Mesothelial cell of epicardium (in vitro differentiated cells): ENCODE measurements around the gene ANKRD33B. TPM values are rescaled to one million over a fixed set of nuclear protein-coding genes. Genes with fewer than 3 reads are reported as not detected.
A peak's percentile ranks its signal among the peaks of the same experiment; 100 is the strongest.

Experiments used
- DNase-seq, 2 experiments: peaks; one replicate each; pipeline ENCODE4 v3.0.0; 2021; ENCODE audit warnings: low spot score in 2 of 2; ENCODE audit not compliant: unreplicated experiment in 2 of 2
- H3K27ac Mint-ChIP-seq: 2 replicates; pipeline ENCODE4 v1.8.0; 2021; ENCODE audit warnings: mixed read lengths
- H3K27me3 Mint-ChIP-seq: 2 replicates; pipeline ENCODE4 v1.8.0; 2021; ENCODE audit warnings: low read depth, mixed read lengths
- H3K36me3 Mint-ChIP-seq: 2 replicates; pipeline ENCODE4 v1.8.0; 2021; ENCODE audit warnings: mixed read lengths
- H3K4me1 Mint-ChIP-seq: 2 replicates; pipeline ENCODE4 v1.8.0; 2021; ENCODE audit warnings: mixed read lengths
- H3K4me3 Mint-ChIP-seq: 2 replicates; pipeline ENCODE4 v1.8.0; 2021; ENCODE audit warnings: mild to moderate bottlenecking, moderate library complexity, mixed read lengths
- H3K9me3 Mint-ChIP-seq: 2 replicates; pipeline ENCODE4 v1.8.0; 2021; ENCODE audit warnings: mixed read lengths
- CTCF ChIP-seq: fragments of 200-600 bp; sonication (generic); IDR thresholded peaks from one replicate; pipeline ENCODE4 v1.5.0; 2021; ENCODE audit warnings: antibody characterized with exemption; ENCODE audit not compliant: unreplicated experiment
- total RNA-seq: library from RNA; stranded (reverse); gene quantifications from 3 replicates; pipeline ENCODE4 v1.2.1, GENCODE V29; 2021

ANKRD33B gene
- total RNA-seq, 1 donor from 2014 or later = 3.8 TPM

- Mint-ChIP-seq H3K27ac (no peak overlapping the region), H3K9me3 (peaks cover 10% of the 10 kb centered on the region), H3K27me3 (no peaks in the 10 kb centered on the region), H3K4me1 (peaks cover 14% of the 10 kb centered on the region), H3K4me3 (no peak overlapping the region), H3K36me3 (peaks cover 8% of the 10 kb centered on the region)
- no peak for DNase-seq
- peak; percentile 41 for TF ChIP-seq CTCF
These were observed 42.2 kb upstream of the ANKRD33B start for GRCh38 chr5:10521466-10522223.

GRCh38 chr5:10522224-10522611, 41.7 kb upstream of the ANKRD33B start:
- Mint-ChIP-seq H3K27ac (no peak overlapping the region), H3K27me3 (no peaks in the 10 kb centered on the region), H3K36me3 (peaks cover 8% of the 10 kb centered on the region)

GRCh38 chr5:10524376-10525123, 39.3 kb upstream of the ANKRD33B start:
- Mint-ChIP-seq H3K27me3 (no peaks in the 10 kb centered on the region), H3K36me3 (peaks cover 8% of the 10 kb centered on the region), H3K27ac (no peak overlapping the region), H3K9me3 (peaks cover 10% of the 10 kb centered on the region), H3K4me1 (peaks cover 25% of the 10 kb centered on the region), H3K4me3 (no peak overlapping the region)
- no peak for DNase-seq
- no peak for TF ChIP-seq CTCF

More at GRCh38 chr5:10522224-10522611, 41.7 kb upstream of the ANKRD33B start:
- TF ChIP-seq CTCF = no peak
- Mint-ChIP-seq H3K4me1 (peaks cover 15% of the 10 kb centered on the region), H3K4me3 (no peak overlapping the region), H3K9me3 (peaks cover 10% of the 10 kb centered on the region)
- DNase-seq = no peak

GRCh38 chr5:10525124-10525495, 38.8 kb upstream of the ANKRD33B start:
- H3K36me3 Mint-ChIP-seq = peaks cover 8% of the 10 kb centered on the region
- H3K4me1 Mint-ChIP-seq = peaks cover 25% of the 10 kb centered on the region
- no peak overlapping the region for H3K27ac Mint-ChIP-seq
- TF ChIP-seq CTCF = no peak
- no peak for DNase-seq
- no peak overlapping the region for H3K4me3 Mint-ChIP-seq
- H3K9me3 Mint-ChIP-seq = peaks cover 10% of the 10 kb centered on the region
- no peaks in the 10 kb centered on the region for H3K27me3 Mint-ChIP-seq

- no peak for DNase-seq
- peaks cover 8% of the 10 kb centered on the region for H3K36me3 Mint-ChIP-seq
- no peak overlapping the region for H3K4me3 Mint-ChIP-seq
- no peaks in the 10 kb centered on the region for H3K27me3 Mint-ChIP-seq
- peaks cover 19% of the 10 kb centered on the region for H3K4me1 Mint-ChIP-seq
- peaks cover 13% of the 10 kb centered on the region for H3K9me3 Mint-ChIP-seq
- no peak for TF ChIP-seq CTCF
- H3K27ac Mint-ChIP-seq = peak overlapping the region; percentile 45
These were observed 36.5 kb upstream of the ANKRD33B start for GRCh38 chr5:10527281-10527950.
